ENCODE data around the gene ARHGEF25.

- TF ChIP-seq CTCF (IDR thresholded peaks at IDR 0.05; ENCODE audit: insufficient read depth, low read length, poor library complexity, severe bottlenecking) (no peak), EZH2phosphoT487 (conservative IDR thresholded peaks at IDR 0.05; ENCODE audit: low read length) (no peak)
Observed at GRCh38 chr12:57584050-57584449, 27.2 kb upstream of the ARHGEF25 start.
